Activated CD8-positive, alpha-beta memory T cell treated with anti-CD3 and anti-CD28 coated beads, Interleukin-2, amount 50 U/mL, for 1 hour (primary cell): ENCODE measurements around the gene NT5DC4.

ENCODE experiments used
- DNase-seq: peaks from one replicate; pipeline ENCODE4 v3.0.0-alpha.2; 2020; ENCODE audit errors: extremely low read depth

Gene NT5DC4

DNA sequence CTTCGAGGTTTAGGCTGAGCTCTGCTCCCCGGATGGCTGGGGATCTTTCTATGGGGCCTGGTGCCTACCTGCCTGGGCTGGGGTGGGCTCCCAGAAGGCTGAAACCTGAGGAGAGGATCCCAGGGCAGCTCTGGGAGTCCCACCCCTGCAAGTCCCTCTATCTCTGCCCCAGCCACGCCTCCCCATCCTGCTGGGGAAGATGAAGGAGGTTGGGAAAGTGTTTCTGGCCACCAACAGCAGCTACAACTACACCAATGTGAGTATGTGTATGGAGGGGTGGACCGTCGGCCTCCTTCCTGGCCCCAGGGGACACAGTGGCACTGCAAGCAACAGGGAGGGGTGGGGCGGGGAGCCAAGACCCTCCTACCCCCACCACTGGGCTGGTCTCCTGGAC lies 2.7 kb downstream of the NT5DC4 start:
- DNase-seq = no peak

- DNase-seq = no peak
These were observed 3.2 kb downstream of the NT5DC4 start for GRCh38 chr2:112723995-112724394.

DNA sequence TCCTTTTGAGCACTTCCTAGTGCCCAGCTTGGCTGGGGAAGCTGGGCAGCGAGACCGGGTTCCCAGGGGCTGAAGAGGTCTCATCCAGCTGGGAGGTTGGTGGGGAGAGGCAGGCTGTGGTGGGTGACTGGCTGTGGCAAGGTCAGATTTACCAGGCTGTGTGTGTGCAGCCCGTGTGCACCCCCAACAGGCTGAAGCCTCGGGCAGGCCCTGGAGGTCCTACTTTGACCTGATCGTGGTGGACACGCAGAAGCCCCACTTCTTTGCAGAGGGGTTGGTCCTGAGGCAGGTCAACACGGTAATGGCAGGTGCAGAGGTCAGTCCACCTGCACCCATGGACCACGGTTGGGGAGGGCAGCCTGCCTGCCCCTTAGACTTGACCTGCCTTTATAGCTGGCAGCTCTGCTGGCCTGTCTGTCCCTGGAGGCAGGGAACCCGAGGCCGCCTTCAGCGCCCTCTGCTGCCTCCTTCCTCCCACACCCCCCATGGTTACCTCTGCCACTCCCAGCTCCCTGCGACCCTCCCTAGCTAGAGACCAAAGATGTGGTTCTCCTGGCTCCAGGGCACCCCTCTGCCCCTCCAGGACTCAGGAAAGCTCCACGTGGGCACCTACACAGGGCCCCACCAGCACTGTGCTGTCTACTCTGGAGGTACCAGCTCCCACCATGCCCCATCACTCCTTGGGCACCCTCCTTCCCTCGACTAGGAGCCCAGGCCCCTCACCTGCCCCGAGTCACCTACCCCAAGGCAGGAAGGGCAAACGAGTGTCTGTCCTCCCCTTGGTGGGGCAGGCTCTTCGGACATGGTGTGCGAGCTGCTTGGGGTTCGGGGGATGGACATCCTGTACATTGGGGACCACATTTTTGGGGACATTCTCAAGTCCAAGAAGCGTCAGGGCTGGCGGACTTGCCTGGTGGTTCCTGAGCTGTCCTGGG lies 4.0 kb downstream of the NT5DC4 start:
- no peak for DNase-seq

- DNase-seq = no peak
These were observed 5.0 kb downstream of the NT5DC4 start for GRCh38 chr2:112725545-112726457.

- DNase-seq = peak; percentile 60
These were observed 5.8 kb downstream of the NT5DC4 start for GRCh38 chr2:112726487-112727190.

DNA sequence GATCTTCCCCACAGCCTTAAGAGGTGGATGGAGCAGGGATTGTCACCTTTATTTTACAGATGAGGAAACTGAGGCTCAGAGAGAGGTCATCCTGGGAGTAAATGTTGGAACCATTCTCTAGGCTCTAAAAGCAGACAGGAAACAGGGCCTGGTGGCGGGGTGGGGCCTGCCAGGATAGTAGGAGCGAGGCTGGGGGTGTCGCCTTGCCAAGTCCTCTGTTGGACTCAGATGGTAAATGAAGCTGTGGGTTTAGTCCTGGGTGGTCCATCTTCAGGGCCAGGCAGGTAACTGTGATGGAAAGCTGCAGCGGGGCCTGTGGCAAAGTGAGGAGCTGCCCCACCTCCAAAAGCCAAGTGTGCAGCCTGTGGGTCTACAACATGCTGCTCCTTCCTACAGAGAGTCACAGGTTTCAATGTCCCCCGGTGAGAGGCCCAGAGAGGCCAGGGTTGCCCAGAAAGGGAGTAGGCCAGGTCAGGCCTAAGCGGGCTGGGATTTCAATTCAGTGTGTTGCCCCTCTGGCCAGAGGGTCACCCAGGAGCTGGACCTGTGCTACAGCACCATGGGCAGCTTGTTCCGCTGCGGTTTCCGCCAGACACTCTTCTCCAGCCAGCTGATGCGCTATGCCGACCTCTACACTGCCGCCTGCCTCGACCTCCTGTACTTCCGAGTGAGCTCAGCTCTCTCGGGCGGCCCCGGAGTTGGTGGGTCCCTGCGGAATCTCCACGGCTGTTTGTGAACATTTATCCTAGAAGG lies 6.6 kb downstream of the NT5DC4 start:
- DNase-seq = no peak

DNA sequence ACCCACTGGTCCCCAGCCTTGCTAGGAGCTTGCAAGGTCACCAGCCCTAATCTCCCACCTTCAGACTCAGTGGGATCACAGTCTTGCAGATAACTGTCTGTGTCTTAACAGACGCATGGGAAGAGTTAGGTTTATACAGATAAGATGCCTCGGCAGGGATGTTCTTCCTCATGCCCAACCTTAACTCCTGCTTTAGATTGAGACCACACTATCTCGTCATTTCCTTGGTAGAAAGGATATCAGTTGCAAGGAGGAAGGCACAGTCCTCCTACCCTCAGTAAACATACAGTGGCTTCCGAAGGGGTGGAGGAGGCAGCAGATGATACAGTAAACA lies 7.2 kb downstream of the NT5DC4 start:
- no peak for DNase-seq

- DNase-seq = no peak
These were observed 7.8 kb downstream of the NT5DC4 start for GRCh38 chr2:112728378-112729175.

GRCh38 chr2:112730216-112730615 lies 9.4 kb downstream of the NT5DC4 start:
- DNase-seq = no peak

DNA sequence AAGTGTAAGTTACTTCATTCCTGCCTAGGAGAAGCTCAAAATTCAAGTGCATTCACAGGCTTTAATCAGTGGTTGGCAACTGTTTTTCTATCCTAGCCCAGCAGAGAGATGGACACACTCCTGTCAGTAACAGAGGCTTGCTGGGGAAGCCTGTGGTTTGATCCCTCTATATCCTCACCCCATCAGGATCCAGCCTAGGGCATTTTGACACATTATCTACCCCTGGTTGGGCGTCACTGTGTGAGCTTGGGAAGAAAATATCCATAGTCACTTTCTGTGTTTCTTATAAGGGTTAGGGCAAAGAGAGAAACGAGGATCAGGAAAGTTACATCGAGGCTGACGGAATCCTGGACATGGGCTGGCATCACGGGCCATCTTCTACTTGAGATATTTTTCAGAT lies 10.0 kb downstream of the NT5DC4 start:
- no peak for DNase-seq

DNA sequence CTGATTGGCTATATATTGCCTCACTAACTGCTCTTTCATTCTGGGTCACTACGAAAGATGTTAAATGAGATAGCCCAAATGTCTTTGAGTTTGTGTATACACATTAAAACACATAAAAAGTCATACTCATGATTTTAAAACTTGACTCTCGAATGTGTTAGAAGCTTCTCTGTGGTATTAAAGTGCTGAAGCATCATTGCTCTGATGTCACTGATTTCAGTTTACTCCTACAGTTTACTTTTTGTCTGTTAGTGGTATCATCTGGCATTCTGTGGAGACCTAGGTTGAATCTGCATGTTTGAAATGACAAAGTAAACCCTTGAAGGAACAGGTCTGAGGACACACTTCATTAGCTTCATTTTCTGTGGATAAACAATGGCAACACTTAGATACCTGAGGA lies 10.7 kb downstream of the NT5DC4 start:
- no peak for DNase-seq

- DNase-seq = no peak
These were observed 12.6 kb downstream of the NT5DC4 start for GRCh38 chr2:112733456-112733855.

GRCh38 chr2:112733871-112734270 lies 13.1 kb downstream of the NT5DC4 start:
- no peak for DNase-seq

DNA sequence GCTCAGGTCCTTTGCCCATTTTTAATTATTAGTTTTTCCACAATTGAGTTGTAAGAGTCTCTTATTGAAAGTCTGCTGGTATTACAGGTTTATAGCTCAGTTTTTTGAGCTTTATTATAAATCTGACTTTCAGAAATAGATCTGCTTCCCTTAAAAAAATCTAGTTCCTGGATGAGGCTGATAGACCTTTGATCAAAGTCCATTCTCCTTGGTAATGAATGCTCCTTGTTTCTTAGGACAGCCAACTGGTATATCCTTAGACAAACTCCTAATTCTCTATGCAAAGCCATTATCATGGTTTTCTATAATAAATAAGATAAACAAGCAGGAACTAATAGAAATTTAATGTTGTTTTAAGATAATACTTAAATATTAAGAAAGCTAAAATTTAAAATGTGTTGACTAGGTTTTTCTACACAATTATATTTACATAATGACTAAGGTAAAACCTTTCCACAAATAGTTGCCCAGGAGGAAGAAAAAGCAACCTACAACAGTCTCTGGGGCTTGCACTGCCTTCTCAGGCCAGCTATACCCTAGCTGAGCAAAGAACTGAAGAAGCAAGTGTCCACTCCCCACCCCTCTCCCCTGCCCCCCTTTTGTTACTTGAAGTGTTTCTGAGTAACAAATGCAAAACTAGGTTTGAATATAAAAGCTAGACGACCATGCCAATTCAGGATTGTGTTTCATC lies 16.9 kb downstream of the NT5DC4 start:
- DNase-seq = no peak

DNA sequence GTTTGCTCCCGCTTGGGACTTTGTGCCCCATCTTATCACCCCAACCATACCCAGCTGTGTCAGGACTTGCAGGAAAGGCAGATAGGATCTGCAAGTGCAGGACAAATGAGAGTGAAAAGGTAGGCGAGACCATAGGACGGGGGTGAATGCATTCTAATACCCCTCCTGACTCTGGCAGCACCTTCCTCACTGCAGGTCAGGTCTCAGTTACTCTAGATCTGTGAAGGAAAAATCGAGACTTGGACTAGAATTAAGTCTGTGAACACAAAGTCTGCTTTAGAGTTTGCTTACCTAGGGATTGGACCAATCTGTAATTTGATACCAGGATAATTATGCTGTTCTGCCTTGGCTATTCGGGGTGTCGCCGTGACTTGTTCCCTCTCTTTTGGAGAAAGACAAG lies 19.7 kb downstream of the NT5DC4 start:
- DNase-seq = no peak

GRCh38 chr2:112749755-112750559 lies 29.1 kb downstream of the NT5DC4 start:
- peak; percentile 12 for DNase-seq

DNA sequence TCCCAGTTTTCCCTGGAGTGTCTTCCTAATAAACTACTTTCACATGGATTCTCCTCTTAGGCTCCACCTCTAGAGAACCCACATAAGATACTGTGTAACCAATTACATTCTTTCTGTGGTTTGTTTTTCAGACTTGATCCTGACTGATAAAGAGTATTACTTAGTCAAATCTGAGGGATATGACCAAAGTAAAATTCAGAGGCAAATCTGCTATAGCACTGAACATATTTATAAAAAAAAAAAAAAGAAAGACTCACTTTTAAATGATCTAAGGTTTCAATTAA lies 29.7 kb downstream of the NT5DC4 start:
- no peak for DNase-seq

GRCh38 chr2:112751451-112752197 lies 30.8 kb downstream of the NT5DC4 start:
- no peak for DNase-seq

GRCh38 chr2:112752667-112753066 lies 31.8 kb downstream of the NT5DC4 start:
- DNase-seq = no peak
